ENCODE data around the gene DPP10.

- TF ChIP-seq CTCF (IDR thresholded peaks at IDR 0.05) = no peak
- TF ChIP-seq POLR2A (IDR thresholded peaks at IDR 0.05) = no peak
- TF ChIP-seq POLR2AphosphoS5 (IDR thresholded peaks at IDR 0.05) = no peak
- TF ChIP-seq EP300 (IDR thresholded peaks at IDR 0.05) = no peak
Observed at GRCh38 chr2:115083225-115083624, 640.8 kb downstream of the DPP10 start.
